H1 (cell line): ENCODE measurements around the gene RTN4. TPM values are rescaled to one million over a fixed set of nuclear protein-coding genes. Genes with fewer than 3 reads are reported as not detected.
A peak's percentile ranks its signal among the peaks of the same experiment; 100 is the strongest.

ENCODE experiments used
- ASH2L ChIP-seq: fragments of 200-600, 300-600 bp; sonication (generic); IDR thresholded peaks from one replicate; pipeline ENCODE4 v1.7.1; 2017; ENCODE audit warnings: low read length
- BCL11A ChIP-seq, 2 experiments: IDR thresholded peaks; one replicate each; pipeline ENCODE4 v1.6.1; 2011; ENCODE audit warnings: low read depth in 2 of 2, low read length in 2 of 2, mild to moderate bottlenecking in 2 of 2
- BRCA1 ChIP-seq: IDR thresholded peaks from 2 replicates; pipeline ENCODE4 v1.6.1; 2012; ENCODE audit warnings: low read depth, low read length, improper control_type of control experiment
- CHD7 ChIP-seq: fragments of 300-600 bp; sonication (generic); IDR thresholded peaks from 2 replicates; pipeline ENCODE4 v1.7.1; 2012; ENCODE audit warnings: low read length, moderate library complexity, mild to moderate bottlenecking, inconsistent platforms; ENCODE audit not compliant: insufficient replicate concordance
- JUN ChIP-seq: IDR thresholded peaks from 2 replicates; pipeline ENCODE4 v1.6.1; 2011; ENCODE audit warnings: low read depth, mild to moderate bottlenecking, improper control_type of control experiment, low read length
- NANOG ChIP-seq: IDR thresholded peaks from 2 replicates; pipeline ENCODE4 v1.6.1; 2011; ENCODE audit warnings: low read length, low read depth, mild to moderate bottlenecking, inconsistent platforms; ENCODE audit not compliant: insufficient read depth, poor library complexity, severe bottlenecking
- POU5F1 ChIP-seq: IDR thresholded peaks from 2 replicates; pipeline ENCODE4 v1.6.1; 2011; ENCODE audit warnings: low read depth, mild to moderate bottlenecking, low read length, moderate library complexity
- RAD21 ChIP-seq, 2 experiments: IDR thresholded peaks in 1 of 2; conservative IDR thresholded peaks in 1 of 2; 2 replicates each; pipeline ENCODE4 v1.6.1; 2011; ENCODE audit warnings: low read depth in 2 of 2, low read length in 2 of 2, improper control_type of control experiment in 1 of 2, inconsistent platforms in 1 of 2, mild to moderate bottlenecking in 1 of 2, moderate library complexity in 1 of 2
- RBBP5 ChIP-seq: IDR thresholded peaks from 2 replicates; pipeline ENCODE4 v1.7.1; 2012; ENCODE audit warnings: low read depth, mild to moderate bottlenecking, inconsistent platforms, low read length, moderate library complexity, borderline replicate concordance
- YY1 ChIP-seq: IDR thresholded peaks from 2 replicates; pipeline ENCODE4 v1.6.1; 2011; ENCODE audit warnings: low read depth, mild to moderate bottlenecking, low read length
- polyA plus RNA-seq, 7 experiments: library from polyadenylated mRNA; depleted of rRNA in 3 of 7; stranded (reverse) in 5 of 7; unstranded in 2 of 7; fragments of >200 nt in 5 of 7; fragments of 200-250 nt in 2 of 7; gene quantifications; 1 replicate in 5 of 7; 2 replicates in 1 of 7; 4 replicates in 1 of 7; pipeline versions ENCODE4 v1.2.1 to v1.2.3, GENCODE V29; 2011 to 2013; ENCODE audit warnings: missing spikeins in 2 of 7, mixed read lengths in 2 of 7
- total RNA-seq: library from RNA; stranded (reverse); fragmentation: NEBNext Ultra II Directional; extraction: Animal tissue kit (Norgen Biotek cat#: 25700); gene quantifications from 2 replicates; pipeline ENCODE4 v1.2.1, GENCODE V29; 2021

Gene RTN4
- total and polyA plus RNA-seq, 2 of the 8 experiments (the other 6 are each of a cell fraction or from before 2014, with no cell fraction given): 179 to 242 TPM

- TF ChIP-seq CHD7: peak; percentile 61
- no peak for TF ChIP-seq JUN
- peak; percentile 80 for TF ChIP-seq YY1
- no peak for TF ChIP-seq NANOG
- TF ChIP-seq RBBP5: no peak
- TF ChIP-seq RAD21 (IDR thresholded peaks at IDR 0.05 in 1 of 2, conservative IDR thresholded peaks at IDR 0.05 in 1 of 2; ENCODE audit: low read depth in 2 of 2, low read length in 2 of 2): peak; percentile 43 to 49
- TF ChIP-seq BRCA1: no peak
- TF ChIP-seq POU5F1: no peak
- TF ChIP-seq BCL11A (IDR thresholded peaks at IDR 0.05; ENCODE audit: low read depth in 2 of 2, low read length in 2 of 2): no peak
- peak; percentile 50 for TF ChIP-seq ASH2L
Measured at GRCh38 chr2:55049043-55049820, 1.0 kb downstream of the RTN4 start (continued).
